Measurements from ENCODE around the gene TNP1.

Gene TNP1

DNA sequence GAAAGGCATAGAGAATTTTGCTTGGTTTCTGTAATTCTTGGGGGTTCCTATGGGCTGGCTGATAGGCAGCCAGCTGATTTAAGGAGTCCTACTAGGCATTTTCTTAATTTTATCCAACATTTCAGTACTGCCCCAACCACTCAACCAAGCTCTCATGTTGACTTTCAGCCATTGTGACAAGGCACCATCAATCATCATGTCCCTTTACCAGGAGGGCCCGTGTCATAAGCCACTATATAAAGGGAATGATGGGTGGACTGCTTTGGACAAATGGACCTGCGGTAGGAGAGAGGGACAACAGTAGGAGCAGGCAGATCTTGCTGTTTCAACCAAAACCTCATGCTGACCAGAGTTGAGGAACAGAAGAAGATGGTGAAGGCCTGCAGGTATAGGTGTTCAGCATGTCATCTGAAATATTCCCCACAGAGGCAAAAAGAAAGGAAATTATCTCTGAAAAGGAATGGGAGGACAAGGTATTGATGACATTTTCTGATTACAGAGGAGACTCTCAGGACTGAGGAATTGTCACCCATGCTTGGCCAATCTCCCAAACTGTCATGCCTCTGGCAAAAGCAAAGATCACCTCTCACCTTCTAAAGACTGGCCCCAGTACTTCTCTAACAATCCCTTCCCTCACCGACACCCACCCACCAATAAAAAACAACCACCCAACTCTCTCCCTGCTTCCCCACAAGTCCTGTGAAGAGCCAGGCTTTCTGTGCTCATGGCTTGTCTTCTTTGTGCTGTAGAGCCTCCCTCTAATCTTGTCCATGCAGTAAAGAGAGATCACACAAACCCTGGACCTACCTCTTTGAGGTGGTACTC lies 10.9 kb upstream of the TNP1 start:
- TF ChIP-seq, protein P1, sequence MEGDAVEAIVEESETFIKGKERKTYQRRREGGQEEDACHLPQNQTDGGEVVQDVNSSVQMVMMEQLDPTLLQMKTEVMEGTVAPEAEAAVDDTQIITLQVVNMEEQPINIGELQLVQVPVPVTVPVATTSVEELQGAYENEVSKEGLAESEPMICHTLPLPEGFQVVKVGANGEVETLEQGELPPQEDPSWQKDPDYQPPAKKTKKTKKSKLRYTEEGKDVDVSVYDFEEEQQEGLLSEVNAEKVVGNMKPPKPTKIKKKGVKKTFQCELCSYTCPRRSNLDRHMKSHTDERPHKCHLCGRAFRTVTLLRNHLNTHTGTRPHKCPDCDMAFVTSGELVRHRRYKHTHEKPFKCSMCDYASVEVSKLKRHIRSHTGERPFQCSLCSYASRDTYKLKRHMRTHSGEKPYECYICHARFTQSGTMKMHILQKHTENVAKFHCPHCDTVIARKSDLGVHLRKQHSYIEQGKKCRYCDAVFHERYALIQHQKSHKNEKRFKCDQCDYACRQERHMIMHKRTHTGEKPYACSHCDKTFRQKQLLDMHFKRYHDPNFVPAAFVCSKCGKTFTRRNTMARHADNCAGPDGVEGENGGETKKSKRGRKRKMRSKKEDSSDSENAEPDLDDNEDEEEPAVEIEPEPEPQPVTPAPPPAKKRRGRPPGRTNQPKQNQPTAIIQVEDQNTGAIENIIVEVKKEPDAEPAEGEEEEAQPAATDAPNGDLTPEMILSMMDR (IDR thresholded peaks at IDR 0.05; ENCODE audit: insufficient read depth, low read length, poor library complexity, severe bottlenecking): no peak
- no peaks in the 10 kb centered on the region; the same call in none of the 2 replicates for H3K27me3 ChIP-seq (replicated peaks; ENCODE audit: control insufficient read depth, insufficient read depth, low read length)
- no peak overlapping the region for H3K4me3 ChIP-seq (replicated peaks; ENCODE audit: low read depth, low read length)
- no peaks in the 10 kb centered on the region for H3K36me3 ChIP-seq (ENCODE audit: control insufficient read depth, insufficient read depth, low read length)
- no peak for DNase-seq (ENCODE audit: extremely low read depth, insufficient read length)

- Histone ChIP-seq H3K4me3 (replicated peaks; ENCODE audit: low read depth, low read length) (no peak overlapping the region), H3K27me3 (replicated peaks; ENCODE audit: control insufficient read depth, insufficient read depth, low read length) (no peaks in the 10 kb centered on the region; the same call in 1 of the 2 replicates), H3K36me3 (ENCODE audit: control insufficient read depth, insufficient read depth, low read length) (no peaks in the 10 kb centered on the region)
- no peak for DNase-seq (ENCODE audit: extremely low read depth, insufficient read length)
- TF ChIP-seq, protein P1 (IDR thresholded peaks at IDR 0.05; ENCODE audit: insufficient read depth, low read length, poor library complexity, severe bottlenecking): no peak
Measured at GRCh38 chr2:216866515-216867095, 6.7 kb upstream of the TNP1 start.

- H3K27me3 ChIP-seq (replicated peaks; ENCODE audit: control insufficient read depth, insufficient read depth, low read length): no peaks in the 10 kb centered on the region; the same call in 1 of the 2 replicates
- no peaks in the 10 kb centered on the region for H3K36me3 ChIP-seq (ENCODE audit: control insufficient read depth, insufficient read depth, low read length)
- TF ChIP-seq, protein P1 (IDR thresholded peaks at IDR 0.05; ENCODE audit: insufficient read depth, low read length, poor library complexity, severe bottlenecking): no peak
- no peak for DNase-seq (ENCODE audit: extremely low read depth, insufficient read length)
- H3K4me3 ChIP-seq (replicated peaks; ENCODE audit: low read depth, low read length): no peak overlapping the region
Measured at GRCh38 chr2:216865658-216866057, 5.8 kb upstream of the TNP1 start.

DNA sequence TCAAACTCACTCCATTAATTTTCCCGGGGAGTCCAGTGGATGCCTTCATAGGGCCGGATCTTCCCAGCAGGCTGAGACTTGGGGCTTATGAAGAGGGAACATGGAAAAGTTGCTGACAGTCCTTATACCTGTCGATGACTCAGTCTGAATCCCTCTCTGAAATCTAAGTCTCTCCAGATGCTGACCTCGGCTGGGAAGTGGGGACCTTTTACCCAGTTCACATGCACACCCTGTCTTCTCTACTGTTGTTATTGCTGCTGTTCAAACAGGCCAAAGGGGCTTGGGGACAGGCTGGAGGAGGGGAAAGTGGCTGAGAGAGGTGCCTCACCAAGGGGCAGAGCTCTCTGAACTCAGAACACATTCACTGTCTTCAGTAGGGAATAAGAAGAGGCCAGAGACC lies 4.1 kb upstream of the TNP1 start:
- no peaks in the 10 kb centered on the region for H3K36me3 ChIP-seq (ENCODE audit: control insufficient read depth, insufficient read depth, low read length)
- no peaks in the 10 kb centered on the region; the same call in 1 of the 2 replicates for H3K27me3 ChIP-seq (replicated peaks; ENCODE audit: control insufficient read depth, insufficient read depth, low read length)
- TF ChIP-seq, protein P1 (IDR thresholded peaks at IDR 0.05; ENCODE audit: insufficient read depth, low read length, poor library complexity, severe bottlenecking): no peak
- DNase-seq (ENCODE audit: extremely low read depth, insufficient read length): no peak
- no peak overlapping the region for H3K4me3 ChIP-seq (replicated peaks; ENCODE audit: low read depth, low read length)

GRCh38 chr2:216862628-216863398 lies 2.9 kb upstream of the TNP1 start:
- Histone ChIP-seq H3K27me3 (replicated peaks; ENCODE audit: control insufficient read depth, insufficient read depth, low read length) (no peaks in the 10 kb centered on the region), H3K36me3 (ENCODE audit: control insufficient read depth, insufficient read depth, low read length) (no peaks in the 10 kb centered on the region), H3K4me3 (replicated peaks; ENCODE audit: low read depth, low read length) (no peak overlapping the region)
- TF ChIP-seq, protein P1 (IDR thresholded peaks at IDR 0.05; ENCODE audit: insufficient read depth, low read length, poor library complexity, severe bottlenecking): no peak
- no peak for DNase-seq (ENCODE audit: extremely low read depth, insufficient read length)

All from GM06990 (cell line).